Measurements from ENCODE around the gene ARMC10.
A peak's percentile ranks its signal among the peaks of the same experiment; 100 is the strongest.

Gene ARMC10

DNA sequence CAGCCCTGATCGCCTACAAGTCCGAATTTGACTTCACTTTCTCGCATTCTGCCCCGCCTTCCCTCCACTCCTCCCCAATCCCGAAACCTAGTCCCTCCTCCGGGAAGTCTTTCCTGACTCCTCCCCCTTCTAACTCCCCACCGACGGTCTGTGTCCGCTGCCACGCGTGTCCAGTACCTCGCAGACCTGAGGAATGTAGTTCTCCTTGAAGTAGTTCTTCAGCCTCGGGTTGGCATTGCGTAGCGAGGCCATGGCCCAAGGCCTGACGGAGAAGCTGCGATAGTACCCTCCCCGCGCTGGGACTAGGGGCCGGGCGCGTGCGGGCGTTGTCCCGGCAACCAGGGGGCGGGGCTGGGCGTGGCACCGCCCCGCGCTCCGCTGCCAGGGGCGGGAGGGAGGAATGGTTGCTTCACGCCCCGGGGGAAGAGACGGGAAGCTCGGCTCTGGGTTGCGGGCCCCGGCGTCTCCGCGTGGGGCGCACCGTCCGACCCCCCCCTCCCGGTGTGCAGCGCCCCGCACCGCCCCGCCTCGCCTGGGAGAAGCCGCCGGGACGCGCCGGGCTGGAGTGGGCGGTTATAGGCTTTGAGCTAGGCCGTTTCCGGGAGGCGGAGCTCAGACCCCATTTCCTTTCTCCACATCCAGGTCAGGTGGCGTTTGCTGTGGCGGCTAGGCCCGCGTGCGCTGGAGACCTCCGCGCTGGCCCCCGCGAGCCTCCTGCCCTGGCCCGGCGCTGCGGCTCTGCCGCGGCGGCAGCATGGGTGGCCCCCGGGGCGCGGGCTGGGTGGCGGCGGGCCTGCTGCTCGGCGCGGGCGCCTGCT, at the start of gene ARMC10, which contains the start of gene FBXL13:
ARMC10 (plus strand) TSS at position 622 of the 818 bp plus-strand sequence; CDS start at position 755, 133 bp downstream.
FBXL13 (minus strand) TSS at position 278 of the 818 bp plus-strand sequence.
- TF ChIP-seq TCF12 (IDR thresholded peaks at IDR 0.05; ENCODE audit: low read depth) (no peak; the same call in 1 of the 2 replicates), CEBPB (IDR thresholded peaks at IDR 0.05) (no peak), YY1 (IDR thresholded peaks at IDR 0.05; ENCODE audit: low read depth) (peak; percentile 68), ZBTB7A (IDR thresholded peaks at IDR 0.05; ENCODE audit: low read depth) (no peak), RAD21 (IDR thresholded peaks at IDR 0.05; ENCODE audit: low read depth) (no peak), EP300 (IDR thresholded peaks at IDR 0.05; ENCODE audit: borderline replicate concordance) (no peak), TEAD4 (IDR thresholded peaks at IDR 0.05) (no peak; the same call in 1 of the 2 replicates), FOXM1 (IDR thresholded peaks at IDR 0.05; ENCODE audit: borderline replicate concordance, low read depth) (no peak), MAX (IDR thresholded peaks at IDR 0.05) (peak; percentile 72), TAF1 (IDR thresholded peaks at IDR 0.05; ENCODE audit: low read depth) (peak; percentile 66; the same call in 1 of the 2 replicates), NFIC (IDR thresholded peaks at IDR 0.05) (no peak), EGR1 (IDR thresholded peaks at IDR 0.05) (peak; percentile 54), CREB1 (IDR thresholded peaks at IDR 0.05; ENCODE audit: low read depth) (no peak)
- TF ChIP-seq, protein P1, sequence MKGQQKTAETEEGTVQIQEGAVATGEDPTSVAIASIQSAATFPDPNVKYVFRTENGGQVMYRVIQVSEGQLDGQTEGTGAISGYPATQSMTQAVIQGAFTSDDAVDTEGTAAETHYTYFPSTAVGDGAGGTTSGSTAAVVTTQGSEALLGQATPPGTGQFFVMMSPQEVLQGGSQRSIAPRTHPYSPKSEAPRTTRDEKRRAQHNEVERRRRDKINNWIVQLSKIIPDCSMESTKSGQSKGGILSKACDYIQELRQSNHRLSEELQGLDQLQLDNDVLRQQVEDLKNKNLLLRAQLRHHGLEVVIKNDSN (IDR thresholded peaks at IDR 0.05): peak; percentile 81
- TF ChIP-seq, protein P2, sequence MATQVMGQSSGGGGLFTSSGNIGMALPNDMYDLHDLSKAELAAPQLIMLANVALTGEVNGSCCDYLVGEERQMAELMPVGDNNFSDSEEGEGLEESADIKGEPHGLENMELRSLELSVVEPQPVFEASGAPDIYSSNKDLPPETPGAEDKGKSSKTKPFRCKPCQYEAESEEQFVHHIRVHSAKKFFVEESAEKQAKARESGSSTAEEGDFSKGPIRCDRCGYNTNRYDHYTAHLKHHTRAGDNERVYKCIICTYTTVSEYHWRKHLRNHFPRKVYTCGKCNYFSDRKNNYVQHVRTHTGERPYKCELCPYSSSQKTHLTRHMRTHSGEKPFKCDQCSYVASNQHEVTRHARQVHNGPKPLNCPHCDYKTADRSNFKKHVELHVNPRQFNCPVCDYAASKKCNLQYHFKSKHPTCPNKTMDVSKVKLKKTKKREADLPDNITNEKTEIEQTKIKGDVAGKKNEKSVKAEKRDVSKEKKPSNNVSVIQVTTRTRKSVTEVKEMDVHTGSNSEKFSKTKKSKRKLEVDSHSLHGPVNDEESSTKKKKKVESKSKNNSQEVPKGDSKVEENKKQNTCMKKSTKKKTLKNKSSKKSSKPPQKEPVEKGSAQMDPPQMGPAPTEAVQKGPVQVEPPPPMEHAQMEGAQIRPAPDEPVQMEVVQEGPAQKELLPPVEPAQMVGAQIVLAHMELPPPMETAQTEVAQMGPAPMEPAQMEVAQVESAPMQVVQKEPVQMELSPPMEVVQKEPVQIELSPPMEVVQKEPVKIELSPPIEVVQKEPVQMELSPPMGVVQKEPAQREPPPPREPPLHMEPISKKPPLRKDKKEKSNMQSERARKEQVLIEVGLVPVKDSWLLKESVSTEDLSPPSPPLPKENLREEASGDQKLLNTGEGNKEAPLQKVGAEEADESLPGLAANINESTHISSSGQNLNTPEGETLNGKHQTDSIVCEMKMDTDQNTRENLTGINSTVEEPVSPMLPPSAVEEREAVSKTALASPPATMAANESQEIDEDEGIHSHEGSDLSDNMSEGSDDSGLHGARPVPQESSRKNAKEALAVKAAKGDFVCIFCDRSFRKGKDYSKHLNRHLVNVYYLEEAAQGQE (IDR thresholded peaks at IDR 0.05; ENCODE audit: low read depth): no peak

DNA sequence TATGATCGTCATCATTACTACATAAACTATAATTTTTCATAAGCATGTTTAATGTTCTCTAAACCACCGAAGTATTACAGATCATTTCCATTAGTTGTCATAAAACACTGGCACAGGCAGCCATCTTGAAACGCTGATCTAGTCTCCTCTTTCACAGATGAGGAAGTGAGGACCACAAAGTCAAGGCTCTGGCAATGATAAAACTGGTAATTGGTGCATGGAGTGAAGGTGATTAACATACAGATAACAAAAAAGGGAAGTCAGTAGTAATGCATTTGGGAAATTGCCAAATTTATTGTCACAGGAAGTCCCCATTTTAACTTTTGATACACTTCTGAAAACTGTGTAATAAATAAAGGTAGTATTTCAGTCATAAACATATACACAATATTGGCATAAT, 49.6 kb upstream of the ARMC10 start:
- no peak for TF ChIP-seq FOXM1 (IDR thresholded peaks at IDR 0.05; ENCODE audit: borderline replicate concordance, low read depth)
- TF ChIP-seq, protein P1 (IDR thresholded peaks at IDR 0.05): no peak
- TF ChIP-seq RAD21 (IDR thresholded peaks at IDR 0.05; ENCODE audit: low read depth): no peak
- TF ChIP-seq YY1 (IDR thresholded peaks at IDR 0.05; ENCODE audit: low read depth): no peak
- TF ChIP-seq CEBPB (IDR thresholded peaks at IDR 0.05): no peak
- TF ChIP-seq ZBTB7A (IDR thresholded peaks at IDR 0.05; ENCODE audit: low read depth): no peak
- TF ChIP-seq EGR1 (IDR thresholded peaks at IDR 0.05): no peak
- no peak for TF ChIP-seq EP300 (IDR thresholded peaks at IDR 0.05; ENCODE audit: borderline replicate concordance)
- no peak for TF ChIP-seq NFIC (IDR thresholded peaks at IDR 0.05)
- no peak for TF ChIP-seq TAF1 (IDR thresholded peaks at IDR 0.05; ENCODE audit: low read depth)
- TF ChIP-seq TCF12 (IDR thresholded peaks at IDR 0.05; ENCODE audit: low read depth): no peak
- no peak for TF ChIP-seq MAX (IDR thresholded peaks at IDR 0.05)
- TF ChIP-seq TEAD4 (IDR thresholded peaks at IDR 0.05): no peak
- TF ChIP-seq, protein P2 (IDR thresholded peaks at IDR 0.05; ENCODE audit: low read depth): no peak
- TF ChIP-seq CREB1 (IDR thresholded peaks at IDR 0.05; ENCODE audit: low read depth): no peak

GRCh38 chr7:103031024-103031423, 43.9 kb upstream of the ARMC10 start:
- TF ChIP-seq YY1 (IDR thresholded peaks at IDR 0.05; ENCODE audit: low read depth): no peak
- no peak for TF ChIP-seq ZBTB7A (IDR thresholded peaks at IDR 0.05; ENCODE audit: low read depth)
- TF ChIP-seq TCF12 (IDR thresholded peaks at IDR 0.05; ENCODE audit: low read depth): no peak
- no peak for TF ChIP-seq TEAD4 (IDR thresholded peaks at IDR 0.05)
- TF ChIP-seq, protein P1 (IDR thresholded peaks at IDR 0.05): no peak
- no peak for TF ChIP-seq CREB1 (IDR thresholded peaks at IDR 0.05; ENCODE audit: low read depth)
- TF ChIP-seq EP300 (IDR thresholded peaks at IDR 0.05; ENCODE audit: borderline replicate concordance): no peak
- TF ChIP-seq EGR1 (IDR thresholded peaks at IDR 0.05): no peak
- TF ChIP-seq, protein P2 (IDR thresholded peaks at IDR 0.05; ENCODE audit: low read depth): no peak
- no peak for TF ChIP-seq RAD21 (IDR thresholded peaks at IDR 0.05; ENCODE audit: low read depth)
- no peak for TF ChIP-seq CEBPB (IDR thresholded peaks at IDR 0.05)
- no peak for TF ChIP-seq FOXM1 (IDR thresholded peaks at IDR 0.05; ENCODE audit: borderline replicate concordance, low read depth)
- TF ChIP-seq NFIC (IDR thresholded peaks at IDR 0.05): no peak
- TF ChIP-seq TAF1 (IDR thresholded peaks at IDR 0.05; ENCODE audit: low read depth): no peak

Measured in Ishikawa (cell line).